ENCODE results near the gene LRRC7.
A peak's percentile ranks its signal among the peaks of the same experiment; 100 is the strongest.

LRRC7 gene

GRCh38 chr1:70112838-70113237, 545.1 kb downstream of the LRRC7 start:
- no peak for DNase-seq (ENCODE audit: low read depth)
- TF ChIP-seq CTCF (IDR thresholded peaks at IDR 0.05; ENCODE audit: low read depth, low read length, missing control alignments), result peak; percentile 38
- no peak overlapping the region for H3K4me3 ChIP-seq (ENCODE audit: low read depth, low read length)

- no peak for TF ChIP-seq CTCF (IDR thresholded peaks at IDR 0.05; ENCODE audit: low read depth, low read length, missing control alignments)
- DNase-seq (ENCODE audit: low read depth), result no peak
- H3K4me3 ChIP-seq (ENCODE audit: low read depth, low read length), result no peak overlapping the region
Observed at GRCh38 chr1:70115315-70115714, 547.6 kb downstream of the LRRC7 start.

- no peak for DNase-seq (ENCODE audit: low read depth)
- no peak for TF ChIP-seq CTCF (IDR thresholded peaks at IDR 0.05; ENCODE audit: low read depth, low read length, missing control alignments)
- no peak overlapping the region for H3K4me3 ChIP-seq (ENCODE audit: low read depth, low read length)
Observed at GRCh38 chr1:70117046-70117445, 549.3 kb downstream of the LRRC7 start.

- DNase-seq (ENCODE audit: low read depth), result no peak
- no peak overlapping the region for H3K4me3 ChIP-seq (ENCODE audit: low read depth, low read length)
- TF ChIP-seq CTCF (IDR thresholded peaks at IDR 0.05; ENCODE audit: low read depth, low read length, missing control alignments), result no peak
Observed at GRCh38 chr1:70134148-70134547, 566.4 kb downstream of the LRRC7 start.

- H3K4me3 ChIP-seq (ENCODE audit: low read depth, low read length), result no peak overlapping the region
- no peak for TF ChIP-seq CTCF (IDR thresholded peaks at IDR 0.05; ENCODE audit: low read depth, low read length, missing control alignments)
- DNase-seq (ENCODE audit: low read depth), result no peak
Observed at GRCh38 chr1:70140343-70140742, 572.6 kb downstream of the LRRC7 start.

GRCh38 chr1:70140894-70141293, 573.2 kb downstream of the LRRC7 start:
- no peak overlapping the region for H3K4me3 ChIP-seq (ENCODE audit: low read depth, low read length)
- DNase-seq (ENCODE audit: low read depth), result no peak
- no peak for TF ChIP-seq CTCF (IDR thresholded peaks at IDR 0.05; ENCODE audit: low read depth, low read length, missing control alignments)

GRCh38 chr1:70142075-70142474, 574.4 kb downstream of the LRRC7 start:
- H3K4me3 ChIP-seq (ENCODE audit: low read depth, low read length), result no peak overlapping the region
- no peak for TF ChIP-seq CTCF (IDR thresholded peaks at IDR 0.05; ENCODE audit: low read depth, low read length, missing control alignments)
- no peak for DNase-seq (ENCODE audit: low read depth)
